Loucy (cell line): ENCODE results near the gene LRRTM3.

Source experiments
- CTCF ChIP-seq: fragments of 200-600 bp; sonication (generic); conservative IDR thresholded peaks from 2 replicates; pipeline ENCODE4 v1.5.1; 2014; ENCODE audit warnings: mild to moderate bottlenecking, antibody characterized with exemption, low read length
- EZH2phosphoT487 ChIP-seq: fragments of 200-600 bp; IDR thresholded peaks from 2 replicates; pipeline ENCODE4 v1.6.1; 2018; ENCODE audit warnings: antibody characterized with exemption, mild to moderate bottlenecking, moderate library complexity, borderline replicate concordance

- no peak for TF ChIP-seq CTCF
- TF ChIP-seq EZH2phosphoT487 = no peak
Measured at GRCh38 chr10:66983475-66983818, 57.6 kb downstream of the LRRTM3 start.
